Mesendoderm (in vitro differentiated cells): ENCODE results near the gene F13A1.

ENCODE experiments used
- DNase-seq: peaks from one replicate; pipeline ENCODE4 v3.0.0; 2013
- H2AK5ac ChIP-seq: 2 replicates; pipeline ENCODE4 v1.6.1; 2013; ENCODE audit warnings: low read length, inconsistent platforms
- H2BK120ac ChIP-seq: 2 replicates; pipeline ENCODE4 v1.6.1; 2013; ENCODE audit warnings: low read depth, mild to moderate bottlenecking, low read length, moderate library complexity, mixed read lengths
- H2BK15ac ChIP-seq: replicated peaks from 2 replicates; pipeline ENCODE4 v1.6.1; 2013; ENCODE audit warnings: low read depth, mild to moderate bottlenecking, moderate library complexity
- H2BK5ac ChIP-seq: 2 replicates; pipeline ENCODE4 v1.6.1; 2013; ENCODE audit warnings: low read length, inconsistent platforms
- H3K18ac ChIP-seq: 2 replicates; pipeline ENCODE4 v1.6.1; 2013; ENCODE audit warnings: mild to moderate bottlenecking, low read length, mixed read lengths
- H3K23ac ChIP-seq: one replicate; pipeline ENCODE4 v1.6.1; 2013; ENCODE audit warnings: low read length
- H3K27ac ChIP-seq: 2 replicates; pipeline ENCODE4 v1.5.1; 2013; ENCODE audit warnings: low read depth, mild to moderate bottlenecking, inconsistent platforms, low read length, moderate library complexity
- H3K27me3 ChIP-seq: 2 replicates; pipeline ENCODE4 v1.6.1; 2013; ENCODE audit warnings: low read length, control low read depth, mild to moderate bottlenecking, inconsistent platforms; ENCODE audit not compliant: insufficient read depth, poor library complexity
- H3K36me3 ChIP-seq: 2 replicates; pipeline ENCODE4 v1.6.1; 2013; ENCODE audit warnings: low read length, inconsistent platforms; ENCODE audit not compliant: control insufficient read depth, insufficient read depth
- H3K4ac ChIP-seq: one replicate; pipeline ENCODE4 v1.6.1; 2013; ENCODE audit warnings: low read depth, mild to moderate bottlenecking, low read length, moderate library complexity
- H3K4me1 ChIP-seq: 2 replicates; pipeline ENCODE4 v1.6.1; 2013; ENCODE audit warnings: low read depth, low read length, inconsistent platforms; ENCODE audit not compliant: control insufficient read depth
- H3K4me2 ChIP-seq: 2 replicates; pipeline ENCODE4 v1.6.1; 2013; ENCODE audit warnings: low read length
- H3K4me3 ChIP-seq: 2 replicates; pipeline ENCODE4 v1.5.1; 2013; ENCODE audit warnings: mild to moderate bottlenecking, low read length
- H3K56ac ChIP-seq: one replicate; pipeline ENCODE4 v1.6.1; 2013; ENCODE audit warnings: low read length
- H3K79me1 ChIP-seq: 2 replicates; pipeline ENCODE4 v1.6.1; 2013; ENCODE audit warnings: low read length, inconsistent platforms
- H3K79me2 ChIP-seq: 2 replicates; pipeline ENCODE4 v1.6.1; 2013; ENCODE audit warnings: mild to moderate bottlenecking, low read length; ENCODE audit not compliant: control insufficient read depth, insufficient read depth
- H3K9ac ChIP-seq: 2 replicates; pipeline ENCODE4 v1.6.1; 2013; ENCODE audit warnings: low read length, inconsistent platforms
- H4K5ac ChIP-seq: one replicate; pipeline ENCODE4 v1.6.1; 2013; ENCODE audit warnings: low read length
- H4K8ac ChIP-seq: one replicate; pipeline ENCODE4 v1.6.1; 2013; ENCODE audit warnings: low read depth, mild to moderate bottlenecking, control low read depth, low read length, moderate library complexity
- WGBS: extraction: QIAGEN DNeasy Blood & Tissue Kit; methylation state at CpG from one replicate; pipeline ENCODE4 v1.1.7; 2013; ENCODE audit warnings: low lambda C conversion rate, missing lambda C conversion rate; ENCODE audit not compliant: insufficient coverage; ENCODE audit errors: extremely low coverage; 5-methylcytosine and 5-hydroxymethylcytosine counted together

The F13A1 gene

GRCh38 chr6:6293317-6293716 is 27.1 kb downstream of the F13A1 start:
- no peak overlapping the region for H3K18ac ChIP-seq
- H2AK5ac ChIP-seq, result no peak overlapping the region
- H3K56ac ChIP-seq, result no peak overlapping the region
- peak; percentile 94 for DNase-seq
- H3K4me3 ChIP-seq, result no peak overlapping the region
- H3K79me1 ChIP-seq, result no peaks in the 10 kb centered on the region
- no peak overlapping the region for H3K4ac ChIP-seq
- no peak overlapping the region for H3K27ac ChIP-seq
- H3K9ac ChIP-seq, result no peak overlapping the region
- H4K8ac ChIP-seq, result no peak overlapping the region
- no peaks in the 10 kb centered on the region for H3K36me3 ChIP-seq
- H2BK15ac ChIP-seq, result no peak overlapping the region
- H3K4me1 ChIP-seq, result peaks cover 8% of the 10 kb centered on the region
- no peaks in the 10 kb centered on the region for H3K79me2 ChIP-seq
- no peaks in the 10 kb centered on the region for H3K27me3 ChIP-seq
- no peak overlapping the region for H2BK120ac ChIP-seq
- no peak overlapping the region for H2BK5ac ChIP-seq
- no peak overlapping the region for H3K23ac ChIP-seq
- WGBS, result no CpG with 5 or more reads among the region's 3 CpGs
- no peak overlapping the region for H3K4me2 ChIP-seq
- H4K5ac ChIP-seq, result no peak overlapping the region

- DNase-seq, result no peak
- Histone ChIP-seq H3K27me3 (no peaks in the 10 kb centered on the region), H3K4ac (no peak overlapping the region), H3K4me2 (no peak overlapping the region), H3K79me1 (no peaks in the 10 kb centered on the region), H3K18ac (no peak overlapping the region), H2AK5ac (no peak overlapping the region), H4K8ac (no peak overlapping the region), H4K5ac (no peak overlapping the region), H3K9ac (no peak overlapping the region), H3K36me3 (no peaks in the 10 kb centered on the region), H3K56ac (no peak overlapping the region), H2BK5ac (no peak overlapping the region), H3K79me2 (no peaks in the 10 kb centered on the region), H2BK15ac (no peak overlapping the region), H2BK120ac (no peak overlapping the region), H3K23ac (no peak overlapping the region), H3K4me1 (peaks cover 4% of the 10 kb centered on the region), H3K4me3 (no peak overlapping the region), H3K27ac (no peak overlapping the region)
- WGBS, result no CpG with 5 or more reads among the region's 3 CpGs
Measured at GRCh38 chr6:6287415-6287814, 33.0 kb downstream of the F13A1 start.

GRCh38 chr6:6285679-6286078 is 34.8 kb downstream of the F13A1 start:
- no peak for DNase-seq
- H3K4me3 ChIP-seq, result no peak overlapping the region
- H3K27me3 ChIP-seq, result no peaks in the 10 kb centered on the region
- no peak overlapping the region for H2BK120ac ChIP-seq
- H3K4me2 ChIP-seq, result no peak overlapping the region
- H2BK5ac ChIP-seq, result no peak overlapping the region
- H2AK5ac ChIP-seq, result no peak overlapping the region
- no peak overlapping the region for H3K23ac ChIP-seq
- H3K18ac ChIP-seq, result no peak overlapping the region
- no peaks in the 10 kb centered on the region for H3K79me1 ChIP-seq
- no CpG with 5 or more reads among the region's 11 CpGs for WGBS
- no peak overlapping the region for H4K5ac ChIP-seq
- no peak overlapping the region for H3K27ac ChIP-seq
- H3K9ac ChIP-seq, result no peak overlapping the region
- no peak overlapping the region for H3K56ac ChIP-seq
- H3K36me3 ChIP-seq, result no peaks in the 10 kb centered on the region
- no peaks in the 10 kb centered on the region for H3K79me2 ChIP-seq
- no peak overlapping the region for H3K4ac ChIP-seq
- H4K8ac ChIP-seq, result no peak overlapping the region
- H3K4me1 ChIP-seq, result no peaks in the 10 kb centered on the region
- no peak overlapping the region for H2BK15ac ChIP-seq

- H3K4me3 ChIP-seq, result no peak overlapping the region
- no peak overlapping the region for H3K4ac ChIP-seq
- no peaks in the 10 kb centered on the region for H3K27me3 ChIP-seq
- H2BK5ac ChIP-seq, result no peak overlapping the region
- H3K18ac ChIP-seq, result no peak overlapping the region
- H3K27ac ChIP-seq, result no peak overlapping the region
- DNase-seq, result no peak
- no peak overlapping the region for H3K4me2 ChIP-seq
- H3K56ac ChIP-seq, result no peak overlapping the region
- no peak overlapping the region for H2BK120ac ChIP-seq
- no CpG with 5 or more reads among the region's 6 CpGs for WGBS
- H2BK15ac ChIP-seq, result no peak overlapping the region
- no peak overlapping the region for H4K8ac ChIP-seq
- H3K23ac ChIP-seq, result no peak overlapping the region
- no peaks in the 10 kb centered on the region for H3K36me3 ChIP-seq
- no peak overlapping the region for H4K5ac ChIP-seq
- no peaks in the 10 kb centered on the region for H3K79me1 ChIP-seq
- H2AK5ac ChIP-seq, result no peak overlapping the region
- no peaks in the 10 kb centered on the region for H3K79me2 ChIP-seq
- no peaks in the 10 kb centered on the region for H3K4me1 ChIP-seq
- no peak overlapping the region for H3K9ac ChIP-seq
Measured at GRCh38 chr6:6284221-6284966, 36.1 kb downstream of the F13A1 start.

- no CpG with 5 or more reads among the region's 2 CpGs for WGBS
- H3K4me1 ChIP-seq, result no peaks in the 10 kb centered on the region
Measured at GRCh38 chr6:6283746-6284145, 36.7 kb downstream of the F13A1 start.

GRCh38 chr6:6282716-6283115 is 37.7 kb downstream of the F13A1 start:
- no peak overlapping the region for H3K56ac ChIP-seq
- WGBS, result no CpG with 5 or more reads among the region's 1 CpG

More at GRCh38 chr6:6283746-6284145, 36.7 kb downstream of the F13A1 start:
- Histone ChIP-seq H3K27me3 (no peaks in the 10 kb centered on the region), H3K79me1 (no peaks in the 10 kb centered on the region), H3K36me3 (no peaks in the 10 kb centered on the region), H4K5ac (no peak overlapping the region), H3K79me2 (no peaks in the 10 kb centered on the region), H2BK15ac (no peak overlapping the region), H3K4me3 (no peak overlapping the region), H3K56ac (no peak overlapping the region), H2BK120ac (no peak overlapping the region), H3K4me2 (no peak overlapping the region), H3K23ac (no peak overlapping the region), H3K4ac (no peak overlapping the region), H2AK5ac (no peak overlapping the region), H2BK5ac (no peak overlapping the region), H3K9ac (no peak overlapping the region), H4K8ac (no peak overlapping the region), H3K18ac (no peak overlapping the region), H3K27ac (no peak overlapping the region)
- no peak for DNase-seq

More at GRCh38 chr6:6282716-6283115, 37.7 kb downstream of the F13A1 start:
- Histone ChIP-seq H3K79me2 (no peaks in the 10 kb centered on the region), H3K36me3 (no peaks in the 10 kb centered on the region), H3K4ac (no peak overlapping the region), H3K27me3 (no peaks in the 10 kb centered on the region), H2BK15ac (no peak overlapping the region), H3K4me3 (no peak overlapping the region), H4K8ac (no peak overlapping the region), H4K5ac (no peak overlapping the region), H3K79me1 (no peaks in the 10 kb centered on the region), H3K4me1 (no peaks in the 10 kb centered on the region), H3K27ac (no peak overlapping the region), H3K9ac (no peak overlapping the region), H3K18ac (no peak overlapping the region), H2BK120ac (no peak overlapping the region), H3K4me2 (no peak overlapping the region), H2BK5ac (no peak overlapping the region), H2AK5ac (no peak overlapping the region), H3K23ac (no peak overlapping the region)
- no peak for DNase-seq
